ENCODE data around the gene SNTA1. TPM values are rescaled to one million over a fixed set of nuclear protein-coding genes. Genes with fewer than 3 reads are reported as not detected.

The SNTA1 gene
- total RNA-seq, 4 donors from 2014 or later = 26.8 to 54.6 (median 51.9) TPM

- H3K4me3 ChIP-seq = no peak overlapping the region
- no CpG with 5 or more reads among the region's 12 CpGs for WGBS, 2 donors (ENCODE audit: low coverage in 1 of 2)
- no peaks in the 10 kb centered on the region for H3K27me3 ChIP-seq
- H3K4me1 ChIP-seq = no peaks in the 10 kb centered on the region
- TF ChIP-seq CTCF (IDR thresholded peaks at IDR 0.05) (no peak), POLR2AphosphoS5 (IDR thresholded peaks at IDR 0.05) (no peak), EP300 (IDR thresholded peaks at IDR 0.05) (no peak), POLR2A (IDR thresholded peaks at IDR 0.05) (no peak)
- H3K27ac ChIP-seq = no peak overlapping the region
- H3K9me3 ChIP-seq = no peaks in the 10 kb centered on the region
- peaks cover 0 to 75% of the 10 kb centered on the region in 2 donors for H3K36me3 ChIP-seq
- no peak for ATAC-seq
These were observed 35.2 kb downstream of the SNTA1 start for GRCh38 chr20:33408313-33408712.

- H3K27ac ChIP-seq = no peak overlapping the region
- TF ChIP-seq CTCF (IDR thresholded peaks at IDR 0.05) = no peak
- TF ChIP-seq POLR2AphosphoS5 (IDR thresholded peaks at IDR 0.05) = no peak
- no peak for TF ChIP-seq POLR2A (IDR thresholded peaks at IDR 0.05)
- no peak for TF ChIP-seq EP300 (IDR thresholded peaks at IDR 0.05)
- WGBS, 2 donors (ENCODE audit: low coverage in 1 of 2) = 37% methylated on average over 2 of the region's 4 CpGs; no CpG with 5 or more reads in 1 of the 2 donors
These were observed 35.8 kb downstream of the SNTA1 start for GRCh38 chr20:33407796-33408195.

GRCh38 chr20:33407251-33407650, 36.3 kb downstream of the SNTA1 start:
- H3K36me3 ChIP-seq = peaks cover 0 to 64% of the 10 kb centered on the region in 2 donors

More at GRCh38 chr20:33407796-33408195, 35.8 kb downstream of the SNTA1 start:
- Histone ChIP-seq H3K9me3 (no peaks in the 10 kb centered on the region), H3K36me3 (peaks cover 0 to 70% of the 10 kb centered on the region in 2 donors), H3K4me1 (no peaks in the 10 kb centered on the region), H3K27me3 (no peaks in the 10 kb centered on the region), H3K4me3 (no peak overlapping the region)
- ATAC-seq = no peak

GRCh38 chr20:33404281-33404680, 39.3 kb downstream of the SNTA1 start:
- TF ChIP-seq CTCF (IDR thresholded peaks at IDR 0.05) (no peak), POLR2AphosphoS5 (IDR thresholded peaks at IDR 0.05) (no peak), POLR2A (IDR thresholded peaks at IDR 0.05) (no peak), EP300 (IDR thresholded peaks at IDR 0.05) (no peak)
- ATAC-seq = no peak
- Histone ChIP-seq H3K36me3 (peaks cover 0 to 36% of the 10 kb centered on the region in 2 donors), H3K4me3 (no peak overlapping the region), H3K27me3 (no peaks in the 10 kb centered on the region), H3K4me1 (peaks cover 4 to 25% (median 14%) of the 10 kb centered on the region in 3 donors), H3K9me3 (no peaks in the 10 kb centered on the region), H3K27ac (no peak overlapping the region)
- WGBS, 2 donors (ENCODE audit: low coverage in 1 of 2) = 78 to 92% methylated on average over 2 of the region's 2 CpGs

More at GRCh38 chr20:33407251-33407650, 36.3 kb downstream of the SNTA1 start:
- Histone ChIP-seq H3K4me3 (no peak overlapping the region), H3K27me3 (no peaks in the 10 kb centered on the region), H3K27ac (no peak overlapping the region), H3K9me3 (no peaks in the 10 kb centered on the region), H3K4me1 (peaks cover 0 to 3% (median 0%) of the 10 kb centered on the region in 3 donors)
- no peak for ATAC-seq
- TF ChIP-seq CTCF (IDR thresholded peaks at IDR 0.05) = no peak
- no peak for TF ChIP-seq EP300 (IDR thresholded peaks at IDR 0.05)
- no peak for TF ChIP-seq POLR2AphosphoS5 (IDR thresholded peaks at IDR 0.05)
- TF ChIP-seq POLR2A (IDR thresholded peaks at IDR 0.05) = no peak
- WGBS, 2 donors (ENCODE audit: low coverage in 1 of 2) = 86% methylated on average over 1 of the region's 1 CpG; no CpG with 5 or more reads in 1 of the 2 donors

GRCh38 chr20:33401921-33402369, 41.6 kb downstream of the SNTA1 start:
- Histone ChIP-seq H3K4me3 (peak overlapping the region; percentile 73 to 100), H3K36me3 (peaks cover 0 to 20% of the 10 kb centered on the region in 2 donors), H3K9me3 (no peaks in the 10 kb centered on the region), H3K27ac (peak overlapping the region in 1 of 4 donors; percentile 82), H3K27me3 (no peaks in the 10 kb centered on the region), H3K4me1 (peaks cover 4 to 43% (median 14%) of the 10 kb centered on the region in 3 donors)
- WGBS, 2 donors (ENCODE audit: low coverage in 1 of 2) = 35 to 47% methylated on average over 6 to 7 of the region's 8 CpGs
- TF ChIP-seq EP300 (IDR thresholded peaks at IDR 0.05) = no peak
- no peak for TF ChIP-seq CTCF (IDR thresholded peaks at IDR 0.05)
- TF ChIP-seq POLR2AphosphoS5 (IDR thresholded peaks at IDR 0.05) = no peak
- no peak for TF ChIP-seq POLR2A (IDR thresholded peaks at IDR 0.05)
- ATAC-seq = peak; percentile 44
